ENCODE results near the gene PTPN18.
"Not testable (repeated sequence)": the region's sequence is repeated elsewhere in the genome, so short reads cannot be mapped to it uniquely, and the experiment has no call there.

Gene PTPN18

GRCh38 chr2:130385709-130386108, 29.9 kb downstream of the PTPN18 start:
- no peak for DNase-seq

- no peak for DNase-seq
Measured at GRCh38 chr2:130387071-130387400, 31.2 kb downstream of the PTPN18 start.

- DNase-seq = no peak
Measured at GRCh38 chr2:130387804-130388203, 31.9 kb downstream of the PTPN18 start.

- no peak for DNase-seq
Measured at GRCh38 chr2:130388221-130388907, 32.5 kb downstream of the PTPN18 start.

- DNase-seq = no peak
Measured at GRCh38 chr2:130389358-130389757, 33.5 kb downstream of the PTPN18 start.

- no peak for DNase-seq
Measured at GRCh38 chr2:130389783-130390182, 33.9 kb downstream of the PTPN18 start.

GRCh38 chr2:130390460-130391057, 34.7 kb downstream of the PTPN18 start:
- DNase-seq = no peak

- peak in 1 of 2 experiments; percentile 53 for DNase-seq
Measured at GRCh38 chr2:130391058-130391871, 35.4 kb downstream of the PTPN18 start.

- DNase-seq = no peak
Measured at GRCh38 chr2:130391872-130392670, 36.2 kb downstream of the PTPN18 start.

- DNase-seq = no peak
Measured at GRCh38 chr2:130393318-130393910, 37.6 kb downstream of the PTPN18 start.

- DNase-seq = not testable (repeated sequence)
Measured at GRCh38 chr2:130406280-130406679, 50.4 kb downstream of the PTPN18 start.

GRCh38 chr2:130416693-130417092, 60.8 kb downstream of the PTPN18 start:
- DNase-seq = not testable (repeated sequence)

- DNase-seq = not testable (repeated sequence)
Measured at GRCh38 chr2:130418845-130419244, 63.0 kb downstream of the PTPN18 start.

Data from cerebellar nuclear complex (tissue), 1 donor.